H1 (cell line): ENCODE measurements around the gene PPP2R3B.

Source experiments
- JUND ChIP-seq: IDR thresholded peaks from 2 replicates; pipeline ENCODE4 v1.6.1; 2011; ENCODE audit warnings: mild to moderate bottlenecking, improper control_type of control experiment, low read length
- POLR2A ChIP-seq, 2 experiments: IDR thresholded peaks; 1 replicate in 1 of 2; 2 replicates in 1 of 2; pipeline ENCODE4 v1.6.1; 2011; ENCODE audit warnings: low read depth in 2 of 2, low read length in 2 of 2, mild to moderate bottlenecking in 2 of 2; ENCODE audit errors: control extremely low read depth in 1 of 2
- SP1 ChIP-seq: IDR thresholded peaks from 2 replicates; pipeline ENCODE4 v1.6.1; 2011; ENCODE audit warnings: low read depth, low read length

DNA sequence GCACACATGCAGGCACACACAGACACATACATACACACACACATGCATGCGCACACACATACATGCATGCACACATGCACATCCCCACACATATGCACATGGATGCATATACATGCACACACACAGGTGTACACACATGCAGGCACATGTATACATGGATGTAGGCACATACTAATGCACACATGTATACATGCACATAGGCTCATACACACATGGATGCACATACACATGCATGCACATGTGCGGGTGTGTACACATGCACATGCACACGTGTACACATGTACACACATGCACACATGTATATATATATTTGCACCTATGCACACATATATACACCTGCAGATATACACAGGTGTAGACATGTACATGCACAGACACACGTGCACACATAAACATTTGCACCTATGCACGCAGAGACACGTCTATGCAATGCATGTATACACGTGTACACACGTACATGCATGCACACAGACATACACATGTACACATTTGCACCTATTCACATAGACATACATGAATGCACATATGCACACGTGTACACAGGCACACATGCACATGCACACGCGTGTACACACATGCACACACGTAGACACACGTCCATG is 101.5 kb downstream of the PPP2R3B start:
- TF ChIP-seq JUND (no peak), POLR2A (IDR thresholded peaks at IDR 0.05; ENCODE audit: control extremely low read depth in 1 of 2, low read depth in 2 of 2, low read length in 2 of 2) (no peak), SP1 (no peak)
